ENCODE data around the gene CELA3B.
"Not testable (repeated sequence)": the region's sequence is repeated elsewhere in the genome, so short reads cannot be mapped to it uniquely, and the experiment has no call there.

Gene CELA3B

GRCh38 chr1:22018583-22019559 lies 42.0 kb downstream of the CELA3B start:
- peak; percentile 59 for DNase-seq

GRCh38 chr1:22021061-22021460 lies 44.2 kb downstream of the CELA3B start:
- DNase-seq, result no peak

DNA sequence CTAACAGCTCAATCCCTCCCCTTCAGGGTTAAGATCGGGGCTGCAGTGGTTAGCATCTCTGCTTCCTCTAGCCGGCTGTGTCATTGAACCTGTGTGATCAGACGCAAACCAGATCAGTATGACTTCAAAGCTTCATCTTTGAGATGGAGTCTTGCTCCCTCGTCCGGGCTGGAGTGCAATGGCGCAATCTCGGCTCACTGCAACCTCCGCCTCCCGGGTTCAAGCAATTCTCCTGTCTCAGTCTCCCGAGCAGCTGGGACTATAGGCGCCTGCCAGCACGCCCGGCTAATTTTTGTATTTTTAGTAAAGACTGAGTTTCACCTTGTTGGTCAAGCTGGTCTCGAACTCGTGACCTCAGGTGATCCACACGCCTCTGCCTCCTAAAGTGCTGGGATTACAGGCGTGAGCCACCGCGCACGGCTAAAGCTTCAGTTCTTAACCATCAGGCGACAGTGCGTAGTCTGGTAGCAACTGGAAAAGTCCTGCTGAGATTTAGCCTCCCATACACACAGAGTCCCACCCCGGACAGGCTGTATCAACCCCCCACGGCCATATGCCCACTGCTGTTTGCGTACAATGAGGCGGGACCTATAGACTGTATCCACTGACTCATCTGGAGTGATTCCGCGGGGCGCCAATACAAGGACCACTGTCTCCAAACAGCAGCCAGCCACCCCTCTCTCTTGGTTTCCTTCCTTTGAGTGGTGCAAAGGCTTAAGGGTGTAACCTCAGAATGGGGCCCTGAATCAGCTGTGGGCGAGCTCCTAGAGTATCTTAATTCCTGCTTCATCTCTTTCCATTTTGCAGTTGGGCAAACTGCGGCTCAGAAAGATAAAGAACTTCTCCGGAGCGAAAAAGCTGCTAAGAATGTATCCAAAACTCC lies 47.9 kb downstream of the CELA3B start:
- DNase-seq, result peak; percentile 63

- DNase-seq, result peak; percentile 87
These were observed 48.7 kb downstream of the CELA3B start for GRCh38 chr1:22025368-22026155.

- no peak for DNase-seq
These were observed 50.1 kb downstream of the CELA3B start for GRCh38 chr1:22026924-22027289.

DNA sequence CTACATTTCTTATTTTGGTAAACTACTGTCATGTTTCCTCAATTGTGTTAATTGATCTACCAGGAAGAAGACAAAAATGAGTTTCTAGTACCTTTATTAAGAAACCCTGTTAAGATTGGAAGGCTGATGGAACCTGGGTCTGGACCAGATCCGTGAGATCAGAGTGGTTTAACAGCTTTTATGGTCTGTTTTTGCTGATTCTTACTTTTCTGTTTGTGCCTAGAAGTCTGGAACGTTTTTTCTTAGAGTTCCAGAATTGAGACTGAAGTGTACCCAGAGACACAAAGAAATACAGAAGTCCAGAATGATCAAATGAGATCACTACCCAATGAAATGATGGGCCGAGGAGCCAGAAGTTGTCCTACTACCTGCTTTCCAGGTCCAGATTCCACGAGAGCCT lies 53.2 kb downstream of the CELA3B start:
- DNase-seq, result no peak

- DNase-seq, result no peak
These were observed 53.7 kb downstream of the CELA3B start for GRCh38 chr1:22030473-22030872.

GRCh38 chr1:22031214-22031962 lies 54.6 kb downstream of the CELA3B start:
- DNase-seq, result no peak

DNA sequence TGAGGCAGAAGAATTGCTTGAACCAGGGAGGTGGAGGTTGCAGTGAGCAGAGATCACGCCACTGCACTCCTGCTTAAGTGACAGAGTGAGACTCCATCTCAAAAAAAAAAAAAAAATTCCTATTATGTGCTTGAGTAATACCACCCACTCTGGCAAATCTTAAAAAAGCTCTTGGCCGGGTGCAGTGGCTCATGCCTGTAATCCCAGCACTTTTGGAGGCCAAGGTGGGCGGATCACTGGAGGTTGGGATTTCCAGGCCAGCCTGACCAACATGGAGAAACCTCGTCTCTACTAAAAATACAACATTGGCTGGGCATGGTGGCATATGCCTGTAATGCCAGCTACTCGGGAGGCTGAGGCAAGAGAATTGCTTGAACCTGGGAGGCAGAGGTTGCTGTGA lies 58.0 kb downstream of the CELA3B start:
- not testable (repeated sequence) for DNase-seq

DNA sequence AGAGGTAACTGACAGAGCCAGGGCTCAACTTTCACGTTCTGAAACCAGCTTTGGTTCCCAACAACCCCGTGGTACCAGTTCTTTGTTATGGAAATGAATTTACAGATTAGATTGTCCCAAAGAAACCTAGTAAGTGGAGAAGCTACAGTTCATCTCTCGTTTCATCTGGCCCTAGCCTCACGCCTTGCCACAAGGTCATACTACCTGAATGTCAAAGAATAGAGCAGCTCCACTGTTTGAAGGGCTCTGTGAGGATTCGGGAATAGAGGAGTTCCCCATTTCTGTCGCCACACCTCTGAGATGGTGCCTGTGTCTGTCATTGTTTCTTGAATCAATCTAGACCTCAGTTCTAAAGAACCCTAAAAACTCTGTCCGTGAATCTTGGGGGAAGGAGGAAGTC lies 60.7 kb downstream of the CELA3B start:
- DNase-seq, result no peak

DNA sequence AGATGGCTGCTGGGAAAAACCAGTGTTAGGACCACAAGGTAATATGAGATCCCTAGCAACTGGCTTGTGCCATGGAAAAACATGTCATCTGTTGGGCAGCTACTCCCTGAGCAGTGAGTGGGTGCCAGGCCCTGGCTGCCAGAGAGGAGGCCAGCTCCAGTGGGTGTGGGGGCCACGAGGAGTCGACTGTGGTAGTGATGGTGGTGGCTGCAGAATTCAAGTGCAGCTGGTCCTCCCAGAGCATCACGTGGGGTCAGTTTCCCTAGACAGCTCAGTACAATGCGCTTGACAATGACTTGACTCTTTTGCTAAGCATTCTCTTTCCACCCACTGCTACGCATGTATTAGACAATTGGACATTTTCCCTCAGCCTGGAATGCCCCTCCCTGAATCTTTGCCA lies 61.2 kb downstream of the CELA3B start:
- no peak for DNase-seq

Measured in activated CD8-positive, alpha-beta memory T cell treated with anti-CD3 and anti-CD28 coated beads, Interleukin-2, amount 50 U/mL, for 4 hours (primary cell).